Measurements from ENCODE around the gene VEGFD. TPM values are rescaled to one million over a fixed set of nuclear protein-coding genes. Genes with fewer than 3 reads are reported as not detected.

Gene VEGFD
- total and polyA plus RNA-seq, 12 donors = 1.1 to 21.0 (median 4.4) TPM

- 35 to 46% methylated on average over 4 of the region's 4 CpGs for WGBS, 2 donors
- peak; percentile 45 to 89 (median 67) for ATAC-seq
- TF ChIP-seq CTCF (IDR thresholded peaks at IDR 0.05) = no peak
- DNase-seq = peak in 1 of 2 donors; percentile 23
- Histone ChIP-seq H3K4me3 (no peak overlapping the region), H3K9me3 (no peaks in the 10 kb centered on the region), H3K36me3 (no peaks in the 10 kb centered on the region), H3K27ac (peak overlapping the region in 1 of 10 donors; percentile 31), H3K27me3 (peaks cover 0 to 14% (median 0%) of the 10 kb centered on the region in 7 donors), H3K4me1 (peaks cover 0 to 51% (median 20%) of the 10 kb centered on the region in 9 donors)
- intact Hi-C loops (cut with DNase I) = loop anchor here in 2 of 10 donors (5.0 kb wide), 2 partner anchors 40 to 165 kb away; no protein-coding TSS in a partner anchor
These were observed 82.3 kb downstream of the VEGFD start for GRCh38 chrX:15301924-15302323.

- H3K4me3 ChIP-seq = peak overlapping the region in 2 of 10 donors; percentile 8 to 14
- no peak for DNase-seq
- peak in 8 of 9 donors; percentile 14 to 66 (median 54) for TF ChIP-seq CTCF (IDR thresholded peaks at IDR 0.05)
- 57 to 60% methylated on average over 4 of the region's 4 CpGs for WGBS, 2 donors
- no peak for ATAC-seq
- intact Hi-C loops (cut with DNase I) = loop anchor here in 3 of 10 donors (2.0 to 5.0 kb wide), 3 partner anchors 42 to 169 kb away; no protein-coding TSS in a partner anchor
- no peaks in the 10 kb centered on the region for H3K36me3 ChIP-seq
- no peaks in the 10 kb centered on the region for H3K9me3 ChIP-seq
- peaks cover 0 to 14% (median 0%) of the 10 kb centered on the region in 7 donors for H3K27me3 ChIP-seq
- H3K27ac ChIP-seq = peak overlapping the region in 7 of 10 donors; percentile 68 to 86 (median 77)
- H3K4me1 ChIP-seq = peaks cover 0 to 51% (median 20%) of the 10 kb centered on the region in 9 donors
These were observed 84.0 kb downstream of the VEGFD start for GRCh38 chrX:15299941-15300851.

GRCh38 chrX:15298780-15299179 is 85.4 kb downstream of the VEGFD start:
- Histone ChIP-seq H3K27me3 (peaks cover 0 to 18% (median 0%) of the 10 kb centered on the region in 7 donors), H3K36me3 (no peaks in the 10 kb centered on the region), H3K4me3 (peak overlapping the region in 2 of 10 donors; percentile 3 to 14), H3K9me3 (no peaks in the 10 kb centered on the region), H3K4me1 (peaks cover 0 to 51% (median 20%) of the 10 kb centered on the region in 9 donors), H3K27ac (peak overlapping the region; percentile 44 to 86 (median 76))
- intact Hi-C loops (cut with DNase I) = loop anchor here in 1 of 10 donors (2.0 kb wide), 1 partner anchor 170 kb away; no protein-coding TSS in a partner anchor
- WGBS, 2 donors = 51 to 53% methylated on average over 3 of the region's 3 CpGs
- TF ChIP-seq CTCF (IDR thresholded peaks at IDR 0.05) = no peak
- DNase-seq (no peak), ATAC-seq (peak; percentile 65 to 84 (median 71))

- H3K4me1 ChIP-seq = peaks cover 0 to 51% (median 20%) of the 10 kb centered on the region in 9 donors
- DNase-seq (no peak), ATAC-seq (peak in 7 of 8 donors; percentile 14 to 62 (median 50))
- peak overlapping the region; percentile 58 to 86 (median 76) for H3K27ac ChIP-seq
- intact Hi-C loops (cut with DNase I) = loop anchor here in 1 of 10 donors (2.0 kb wide), 1 partner anchor 171 kb away; no protein-coding TSS in a partner anchor
- peaks cover 0 to 14% (median 0%) of the 10 kb centered on the region in 7 donors for H3K27me3 ChIP-seq
- H3K4me3 ChIP-seq = peak overlapping the region in 2 of 10 donors; percentile 3 to 14
- H3K9me3 ChIP-seq = no peaks in the 10 kb centered on the region
- H3K36me3 ChIP-seq = no peaks in the 10 kb centered on the region
- 31 to 45% methylated on average over 2 of the region's 2 CpGs for WGBS, 2 donors
- no peak for TF ChIP-seq CTCF (IDR thresholded peaks at IDR 0.05)
These were observed 86.0 kb downstream of the VEGFD start for GRCh38 chrX:15298201-15298600.

All from heart right ventricle (tissue), 16 donors.